GM12878 (cell line): ENCODE data around the gene TOMM40. TPM values are rescaled to one million over a fixed set of nuclear protein-coding genes. Genes with fewer than 3 reads are reported as not detected.

Experiments
- ATAC-seq: fragments of 200-7000 bp; cut with Tn5 transposase; 3 replicates; pipeline ENCODE4 v1.9.1; 2020; ENCODE audit warnings: mild to moderate bottlenecking, moderate library complexity
- BruUV-seq: library from RNA; stranded (reverse); fragments of 400-500 nt; replicated peaks from 2 replicates; lab custom pipeline; 2021; lab: Mats Ljungman, UMichigan
- CTCF ChIA-PET: fragments of 300-600 bp; sonication (Branson Sonifier 250); formaldehyde crosslinking; extraction: SDS; loops from one replicate; lab custom pipeline; 2021; ENCODE audit warnings: inconsistent platforms; lab: Yijun Ruan, JAX
- POLR2A ChIA-PET: fragments of 350-600 bp; formaldehyde crosslinking; extraction: SDS; loops from one replicate; lab custom pipeline; 2021; ENCODE audit warnings: inconsistent platforms; lab: Charles Lee
- RAD21 ChIA-PET: fragments of 300-600 bp; sonication (Branson Sonifier 250); formaldehyde crosslinking; loops from one replicate; lab custom pipeline; 2023; ENCODE audit warnings: antibody characterized with exemption; ENCODE audit not compliant: unreplicated experiment; lab: Charles Lee
- SMC1A ChIA-PET: fragments of 300-600 bp; sonication (Branson Sonifier 250); formaldehyde crosslinking; loops from one replicate; lab custom pipeline; 2023; ENCODE audit not compliant: unreplicated experiment, uncharacterized antibody; lab: Charles Lee
- DNase-seq: peaks from one replicate; pipeline ENCODE4 v3.0.0-alpha.2; 2011; ENCODE audit warnings: low read depth, low spot score
- FAIRE-seq: peaks from 3 replicates; lab custom pipeline; 2011; peaks lifted over from hg19 to GRCh38; lab: Jason Lieb, UNC
- H2AFZ ChIP-seq: 2 replicates; pipeline ENCODE4 v1.6.0; 2011; ENCODE audit warnings: low read depth, low read length, control low read depth; ENCODE audit not compliant: control insufficient read depth
- H3K27ac ChIP-seq: 2 replicates; pipeline ENCODE4 v1.5.1; 2011; ENCODE audit warnings: control low read depth; ENCODE audit not compliant: control insufficient read depth, insufficient read depth
- H3K27me3 ChIP-seq, 2 experiments: replicated peaks in 1 of 2; 2 replicates each; pipeline versions ENCODE4 v1.6.0 to v1.6.1; 2011; ENCODE audit warnings: low read length in 1 of 2; ENCODE audit not compliant: control insufficient read depth in 2 of 2, insufficient read depth in 2 of 2
- H3K36me3 ChIP-seq, 2 experiments: 2 replicates each; pipeline ENCODE4 v1.5.1; 2011; ENCODE audit warnings: low read length in 1 of 2; ENCODE audit not compliant: control insufficient read depth in 2 of 2, insufficient read depth in 2 of 2
- H3K4me1 ChIP-seq: 2 replicates; pipeline ENCODE4 v1.6.1; 2011; ENCODE audit warnings: mild to moderate bottlenecking, low read length, moderate library complexity, mixed read lengths; ENCODE audit not compliant: control insufficient read depth, insufficient read depth
- H3K4me2 ChIP-seq: 2 replicates; pipeline ENCODE4 v1.6.0; 2011; ENCODE audit warnings: control low read depth; ENCODE audit not compliant: control insufficient read depth, insufficient read depth
- H3K4me3 ChIP-seq: fragments of 200-600 bp; sonication (generic); 2 replicates; pipeline ENCODE4 v1.5.1; 2016
- H3K79me2 ChIP-seq: 2 replicates; pipeline ENCODE4 v1.6.0; 2011; ENCODE audit warnings: low read length; ENCODE audit not compliant: control insufficient read depth, insufficient read depth
- H3K9ac ChIP-seq: 2 replicates; pipeline ENCODE4 v1.8.0; 2011; ENCODE audit warnings: low read length, control low read depth, mixed read lengths; ENCODE audit not compliant: control insufficient read depth, insufficient read depth
- H3K9me3 ChIP-seq: replicated peaks from 3 replicates; pipeline ENCODE4 v1.5.1; 2011; ENCODE audit warnings: mild to moderate bottlenecking, low read length; ENCODE audit not compliant: control insufficient read depth, insufficient read depth
- H4K20me1 ChIP-seq: 2 replicates; pipeline ENCODE4 v1.6.0; 2011; ENCODE audit not compliant: control insufficient read depth, insufficient read depth
- BCL11A ChIP-seq: IDR thresholded peaks from 2 replicates; pipeline ENCODE4 v1.6.1; 2011; ENCODE audit warnings: low read depth, low read length
- HDGF ChIP-seq: fragments of 450-650 bp; IDR thresholded peaks from 2 replicates; pipeline ENCODE4 v1.6.1; 2016; ENCODE audit warnings: antibody characterized with exemption
- HSF1 ChIP-seq: fragments of 150-350 bp; IDR thresholded peaks from 2 replicates; pipeline ENCODE4 v1.6.1; 2014; ENCODE audit warnings: mild to moderate bottlenecking, low read depth, low read length
- NFYB ChIP-seq: IDR thresholded peaks from 2 replicates; pipeline ENCODE4 v1.6.1; 2011; ENCODE audit warnings: low read depth, mild to moderate bottlenecking, low read length, improper control_type of control experiment, moderate library complexity; ENCODE audit not compliant: insufficient read depth
- NRF1 ChIP-seq: conservative IDR thresholded peaks from 2 replicates; pipeline ENCODE4 v1.6.1; 2011; ENCODE audit warnings: mild to moderate bottlenecking, low read depth, low read length, improper control_type of control experiment
- PAX8 ChIP-seq: fragments of 450-650 bp; IDR thresholded peaks from 2 replicates; pipeline ENCODE4 v1.6.1; 2017; ENCODE audit warnings: mild to moderate bottlenecking, moderate library complexity
- SIN3A ChIP-seq: IDR thresholded peaks from 2 replicates; pipeline ENCODE4 v1.6.1; 2012; ENCODE audit warnings: low read depth, low read length, improper control_type of control experiment
- SREBF2 ChIP-seq: IDR thresholded peaks from 2 replicates; pipeline ENCODE4 v1.6.1; 2012; ENCODE audit warnings: mild to moderate bottlenecking, low read length
- TAF1 ChIP-seq: IDR thresholded peaks from 2 replicates; pipeline ENCODE4 v1.6.1; 2011; ENCODE audit warnings: mild to moderate bottlenecking, low read depth, low read length, borderline replicate concordance
- ZBTB4 ChIP-seq: fragments of 450-650 bp; formaldehyde crosslinking; IDR thresholded peaks from 2 replicates; pipeline ENCODE4 v1.4.0; 2022; ENCODE audit warnings: mild to moderate bottlenecking, moderate library complexity
- WGBS: methylation state at CpG from one replicate; pipeline ENCODE4 v1.1.6; 2016; ENCODE audit warnings: low lambda C conversion rate; ENCODE audit not compliant: insufficient replicate concordance, insufficient coverage; ENCODE audit errors: missing lambda C conversion rate; 5-methylcytosine and 5-hydroxymethylcytosine counted together
- in situ Hi-C: fragments of 300-500 bp; cut with MboI; formaldehyde crosslinking; loops from 9 replicates; pipeline ENCODE4 v1.14.3; 2018; ENCODE audit warnings: mixed read lengths
- intact Hi-C: fragments of 100-400 bp; cut with micrococcal nuclease; formaldehyde crosslinking; loops from one replicate; pipeline ENCODE4 v1.14.2; 2022; ENCODE audit not compliant: unreplicated experiment
- polyA plus RNA-seq, 11 experiments: library from polyadenylated mRNA; depleted of rRNA in 4 of 11; unstranded in 6 of 11; stranded (reverse) in 5 of 11; fragments of >200 nt; fragmentation: Nextera tagmentation in 4 of 11; fragmentation: Illumina TruSeq in 1 of 11; extraction: Ambion mirVana in 4 of 11; extraction: Trizol in 1 of 11; gene quantifications; 1 replicate in 1 of 11; 2 replicates in 10 of 11; pipeline versions ENCODE4 v1.2.1 to v1.2.3, GENCODE V29; 2011 to 2016; ENCODE audit warnings: inconsistent platforms in 2 of 11, missing spikeins in 2 of 11, low read depth in 1 of 11
- total RNA-seq, 4 experiments: library from RNA; depleted of rRNA in 3 of 4; stranded (reverse); fragments of >200 nt in 3 of 4; fragmentation: Illumina TruSeq in 1 of 4; extraction: Trizol in 1 of 4; gene quantifications; 2 replicates each; pipeline versions ENCODE4 v1.2.1 to v1.2.3, GENCODE V29; 2013 to 2021
- TF ChIP-seq, protein P1 (sequence below): fragments of 450-650 bp; IDR thresholded peaks from 2 replicates; pipeline ENCODE4 v1.6.1; 2017; ENCODE audit warnings: borderline replicate concordance
- TF ChIP-seq, protein P2 (sequence below): IDR thresholded peaks from 2 replicates; pipeline ENCODE4 v1.6.1; 2012; ENCODE audit warnings: low read depth, low read length, improper control_type of control experiment
- TF ChIP-seq, protein P3 (sequence below): fragments of 450-650 bp; IDR thresholded peaks from 2 replicates; pipeline ENCODE4 v1.6.1; 2017; ENCODE audit warnings: low read depth, mild to moderate bottlenecking, moderate library complexity

Gene TOMM40
- total and polyA plus RNA-seq, 10 of the 15 experiments (the other 5 are each of a cell fraction or from before 2014, with no cell fraction given) = 0.85 to 221 (median 99.9) TPM

- in situ Hi-C loops = no loop called here
- no peak for DNase-seq
- TF ChIP-seq, protein P1, sequence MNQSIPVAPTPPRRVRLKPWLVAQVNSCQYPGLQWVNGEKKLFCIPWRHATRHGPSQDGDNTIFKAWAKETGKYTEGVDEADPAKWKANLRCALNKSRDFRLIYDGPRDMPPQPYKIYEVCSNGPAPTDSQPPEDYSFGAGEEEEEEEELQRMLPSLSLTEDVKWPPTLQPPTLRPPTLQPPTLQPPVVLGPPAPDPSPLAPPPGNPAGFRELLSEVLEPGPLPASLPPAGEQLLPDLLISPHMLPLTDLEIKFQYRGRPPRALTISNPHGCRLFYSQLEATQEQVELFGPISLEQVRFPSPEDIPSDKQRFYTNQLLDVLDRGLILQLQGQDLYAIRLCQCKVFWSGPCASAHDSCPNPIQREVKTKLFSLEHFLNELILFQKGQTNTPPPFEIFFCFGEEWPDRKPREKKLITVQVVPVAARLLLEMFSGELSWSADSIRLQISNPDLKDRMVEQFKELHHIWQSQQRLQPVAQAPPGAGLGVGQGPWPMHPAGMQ = no peak
- TF ChIP-seq HDGF = no peak
- TF ChIP-seq, protein P2, sequence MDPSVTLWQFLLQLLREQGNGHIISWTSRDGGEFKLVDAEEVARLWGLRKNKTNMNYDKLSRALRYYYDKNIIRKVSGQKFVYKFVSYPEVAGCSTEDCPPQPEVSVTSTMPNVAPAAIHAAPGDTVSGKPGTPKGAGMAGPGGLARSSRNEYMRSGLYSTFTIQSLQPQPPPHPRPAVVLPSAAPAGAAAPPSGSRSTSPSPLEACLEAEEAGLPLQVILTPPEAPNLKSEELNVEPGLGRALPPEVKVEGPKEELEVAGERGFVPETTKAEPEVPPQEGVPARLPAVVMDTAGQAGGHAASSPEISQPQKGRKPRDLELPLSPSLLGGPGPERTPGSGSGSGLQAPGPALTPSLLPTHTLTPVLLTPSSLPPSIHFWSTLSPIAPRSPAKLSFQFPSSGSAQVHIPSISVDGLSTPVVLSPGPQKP = no peak
- TF ChIP-seq, protein P3, sequence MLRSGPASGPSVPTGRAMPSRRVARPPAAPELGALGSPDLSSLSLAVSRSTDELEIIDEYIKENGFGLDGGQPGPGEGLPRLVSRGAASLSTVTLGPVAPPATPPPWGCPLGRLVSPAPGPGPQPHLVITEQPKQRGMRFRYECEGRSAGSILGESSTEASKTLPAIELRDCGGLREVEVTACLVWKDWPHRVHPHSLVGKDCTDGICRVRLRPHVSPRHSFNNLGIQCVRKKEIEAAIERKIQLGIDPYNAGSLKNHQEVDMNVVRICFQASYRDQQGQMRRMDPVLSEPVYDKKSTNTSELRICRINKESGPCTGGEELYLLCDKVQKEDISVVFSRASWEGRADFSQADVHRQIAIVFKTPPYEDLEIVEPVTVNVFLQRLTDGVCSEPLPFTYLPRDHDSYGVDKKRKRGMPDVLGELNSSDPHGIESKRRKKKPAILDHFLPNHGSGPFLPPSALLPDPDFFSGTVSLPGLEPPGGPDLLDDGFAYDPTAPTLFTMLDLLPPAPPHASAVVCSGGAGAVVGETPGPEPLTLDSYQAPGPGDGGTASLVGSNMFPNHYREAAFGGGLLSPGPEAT = no peak
- no peak for TF ChIP-seq SIN3A
- no peak for TF ChIP-seq NRF1
- no peak for TF ChIP-seq ZBTB4 (CRISPR knock-in tag)
- no peak for TF ChIP-seq NFYB
- no peak for TF ChIP-seq TAF1
- TF ChIP-seq BCL11A = no peak
- TF ChIP-seq HSF1 = no peak
- no peak for TF ChIP-seq PAX8
- TF ChIP-seq SREBF2 = no peak
These were observed 21.2 kb upstream of the TOMM40 start for GRCh38 chr19:44869733-44870470.

More at GRCh38 chr19:44869733-44870470, 21.2 kb upstream of the TOMM40 start:
- Histone ChIP-seq H3K4me2 (no peak overlapping the region), H3K27ac (no peak overlapping the region), H3K79me2 (no peaks in the 10 kb centered on the region), H3K27me3 (no peaks in the 10 kb centered on the region; a peak in 2 of 4 replicates), H3K4me1 (no peaks in the 10 kb centered on the region), H4K20me1 (no peaks in the 10 kb centered on the region), H3K4me3 (no peak overlapping the region), H3K36me3 (no peaks in the 10 kb centered on the region), H3K9me3 (no peaks in the 10 kb centered on the region), H3K9ac (no peak overlapping the region), H2AFZ (no peak overlapping the region)
- intact Hi-C loops = no loop called here
- ATAC-seq = no peak
- POLR2A ChIA-PET = interaction anchor here (0.6 to 0.7 kb wide), 2 partner anchors 14 to 1478 kb away, joined by 3 read pairs; no protein-coding TSS in a partner anchor
- RAD21 ChIA-PET = no interaction called here
- no peak for FAIRE-seq
- WGBS = 31% methylated on average over 13 of the region's 13 CpGs
- CTCF ChIA-PET = interaction anchor here (1.0 kb wide), 1 partner anchor 299 kb away, joined by 5 read pairs; no protein-coding TSS in a partner anchor
- BruUV-seq = no TSS peak
- SMC1A ChIA-PET = no interaction called here
